ENCODE data around the gene EYS. TPM values are rescaled to one million over a fixed set of nuclear protein-coding genes. Genes with fewer than 3 reads are reported as not detected.
"Not testable (repeated sequence)": the region's sequence is repeated elsewhere in the genome, so short reads cannot be mapped to it uniquely, and the experiment has no call there.

EYS gene
- total RNA-seq, 1 experiment from 2014 or later = 1.5 TPM

GRCh38 chr6:63963769-63964315, 1743.2 kb downstream of the EYS start:
- no peaks in the 10 kb centered on the region for H3K36me3 Mint-ChIP-seq (ENCODE audit: insufficient read depth, unreplicated experiment)
- ChIA-PET CTCF (interaction anchor here (0.6 to 1.7 kb wide), 5 partner anchors 12 to 1395 kb away, joined by 3 to 10 read pairs (median 3); no protein-coding TSS in a partner anchor), POLR2A (interaction anchor here (0.9 kb wide), 1 partner anchor 9 kb away, joined by 3 read pairs; no protein-coding TSS in a partner anchor)
- H3K4me3 Mint-ChIP-seq (ENCODE audit: unreplicated experiment) = no peak overlapping the region
- intact Hi-C loops (cut with micrococcal nuclease) = loop anchor here (5.0 kb wide), 1 partner anchor 368 kb away; no protein-coding TSS in a partner anchor
- no peak for TF ChIP-seq CTCF (IDR thresholded peaks at IDR 0.05; ENCODE audit: unreplicated experiment)
- H3K4me1 Mint-ChIP-seq (ENCODE audit: insufficient read depth, unreplicated experiment) = no peaks in the 10 kb centered on the region
- no TSS peak for BruUV-seq (replicated peaks)
- DNase-seq (ENCODE audit: unreplicated experiment) = no peak
- H3K27ac Mint-ChIP-seq (ENCODE audit: low read depth, unreplicated experiment) = no peak overlapping the region
- peaks cover 8% of the 10 kb centered on the region for H3K9me3 Mint-ChIP-seq (ENCODE audit: unreplicated experiment)
- no peaks in the 10 kb centered on the region for H3K27me3 Mint-ChIP-seq (ENCODE audit: insufficient read depth, unreplicated experiment)

GRCh38 chr6:63953336-63954021, 1753.5 kb downstream of the EYS start:
- H3K27ac Mint-ChIP-seq (ENCODE audit: low read depth, unreplicated experiment); POLR2A ChIA-PET; BruUV-seq (replicated peaks); H3K36me3 Mint-ChIP-seq (ENCODE audit: insufficient read depth, unreplicated experiment); intact Hi-C loops (cut with micrococcal nuclease); DNase-seq (ENCODE audit: unreplicated experiment); H3K9me3 Mint-ChIP-seq (ENCODE audit: unreplicated experiment); H3K4me1 Mint-ChIP-seq (ENCODE audit: insufficient read depth, unreplicated experiment); H3K27me3 Mint-ChIP-seq (ENCODE audit: insufficient read depth, unreplicated experiment); H3K4me3 Mint-ChIP-seq (ENCODE audit: unreplicated experiment): not testable (repeated sequence)
- CTCF ChIA-PET = interaction anchor here (0.9 kb wide), 1 partner anchor 9 kb away, joined by 3 read pairs; no protein-coding TSS in a partner anchor

- BruUV-seq (replicated peaks) = no TSS peak
- intact Hi-C loops (cut with micrococcal nuclease) = no loop called here
- no peak for DNase-seq (ENCODE audit: unreplicated experiment)
- no peaks in the 10 kb centered on the region for H3K27me3 Mint-ChIP-seq (ENCODE audit: insufficient read depth, unreplicated experiment)
- no peaks in the 10 kb centered on the region for H3K36me3 Mint-ChIP-seq (ENCODE audit: insufficient read depth, unreplicated experiment)
- peaks cover 7% of the 10 kb centered on the region for H3K9me3 Mint-ChIP-seq (ENCODE audit: unreplicated experiment)
- CTCF ChIA-PET = interaction anchor here (0.8 kb wide), 1 partner anchor 382 kb away, joined by 3 read pairs; no protein-coding TSS in a partner anchor
- no peak for TF ChIP-seq CTCF (IDR thresholded peaks at IDR 0.05; ENCODE audit: unreplicated experiment)
- no peak overlapping the region for H3K4me3 Mint-ChIP-seq (ENCODE audit: unreplicated experiment)
- POLR2A ChIA-PET = no interaction called here
- H3K4me1 Mint-ChIP-seq (ENCODE audit: insufficient read depth, unreplicated experiment) = no peaks in the 10 kb centered on the region
- H3K27ac Mint-ChIP-seq (ENCODE audit: low read depth, unreplicated experiment) = no peak overlapping the region
Measured at GRCh38 chr6:63947792-63948529, 1759.1 kb downstream of the EYS start.

GRCh38 chr6:63945987-63946386, 1761.0 kb downstream of the EYS start:
- ChIA-PET CTCF (interaction anchor here (0.6 kb wide), 1 partner anchor 11 kb away, joined by 3 read pairs; no protein-coding TSS in a partner anchor), POLR2A (interaction anchor here (0.7 kb wide), 1 partner anchor 667 kb away, joined by 4 read pairs; no protein-coding TSS in a partner anchor)
- TF ChIP-seq CTCF (IDR thresholded peaks at IDR 0.05; ENCODE audit: unreplicated experiment) = no peak
- Mint-ChIP-seq H3K9me3 (ENCODE audit: unreplicated experiment) (peaks cover 7% of the 10 kb centered on the region), H3K27me3 (ENCODE audit: insufficient read depth, unreplicated experiment) (no peaks in the 10 kb centered on the region), H3K27ac (ENCODE audit: low read depth, unreplicated experiment) (no peak overlapping the region), H3K4me3 (ENCODE audit: unreplicated experiment) (no peak overlapping the region), H3K36me3 (ENCODE audit: insufficient read depth, unreplicated experiment) (no peaks in the 10 kb centered on the region), H3K4me1 (ENCODE audit: insufficient read depth, unreplicated experiment) (peaks cover 5% of the 10 kb centered on the region)
- DNase-seq (ENCODE audit: unreplicated experiment) = no peak
- BruUV-seq (replicated peaks) = no TSS peak
- intact Hi-C loops (cut with micrococcal nuclease) = no loop called here

All from MCF 10A (cell line).